ENCODE measurements around the gene VAV3.

VAV3 gene

DNA sequence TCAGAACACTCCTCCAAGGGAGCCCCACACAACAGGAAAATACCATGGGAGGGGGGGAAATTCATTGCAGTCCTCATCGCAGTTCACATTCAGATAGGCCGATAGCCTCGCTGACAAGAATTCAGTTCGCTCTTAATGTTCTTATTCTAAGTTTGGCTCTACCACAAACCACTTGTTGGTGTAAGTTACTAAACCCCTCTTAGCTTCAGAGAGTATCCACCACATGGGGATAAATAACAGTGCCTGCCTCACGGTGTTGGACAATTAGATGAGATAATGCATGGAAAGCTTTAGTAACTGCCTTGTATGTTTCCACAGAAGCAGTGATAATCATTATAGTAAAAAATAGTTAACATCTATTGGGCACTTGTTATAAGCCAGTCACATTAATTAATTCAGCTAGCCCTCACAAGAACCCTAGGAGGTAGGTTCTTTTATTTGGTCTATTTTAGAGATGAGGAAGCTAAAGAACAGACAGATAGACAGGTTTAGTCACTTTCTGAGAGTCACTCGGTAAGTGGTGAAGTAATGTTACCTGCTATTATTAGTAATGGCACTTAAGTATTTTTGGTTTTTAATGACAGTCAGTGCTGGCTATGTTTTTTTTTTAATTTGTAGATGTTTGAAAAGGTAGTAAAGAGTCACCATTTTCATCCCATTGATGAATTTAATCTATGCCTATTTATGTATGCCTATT lies 10.1 kb downstream of the VAV3 start:
- DNase-seq (ENCODE audit: extremely low read depth, low read depth): no peak

DNA sequence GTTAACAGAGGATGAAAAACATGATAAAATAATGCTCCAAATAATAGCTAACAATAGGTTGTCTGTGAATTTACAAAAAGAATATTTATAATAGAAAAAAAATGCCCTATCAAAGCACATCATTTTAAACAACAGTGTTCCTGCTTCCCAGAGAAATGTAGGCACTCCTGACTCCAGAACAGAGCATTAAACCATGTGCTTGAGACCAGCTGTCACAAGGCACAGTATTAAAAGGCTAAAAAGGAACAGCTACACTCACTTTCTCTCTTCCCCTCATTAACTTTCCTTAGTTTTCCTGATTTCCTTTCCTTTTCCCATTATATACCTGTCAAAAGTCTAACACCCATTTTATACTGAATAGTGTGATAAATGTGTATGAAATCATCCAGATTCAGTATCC lies 10.9 kb downstream of the VAV3 start:
- no peak for DNase-seq (ENCODE audit: extremely low read depth, low read depth)
- TF ChIP-seq, protein P1, sequence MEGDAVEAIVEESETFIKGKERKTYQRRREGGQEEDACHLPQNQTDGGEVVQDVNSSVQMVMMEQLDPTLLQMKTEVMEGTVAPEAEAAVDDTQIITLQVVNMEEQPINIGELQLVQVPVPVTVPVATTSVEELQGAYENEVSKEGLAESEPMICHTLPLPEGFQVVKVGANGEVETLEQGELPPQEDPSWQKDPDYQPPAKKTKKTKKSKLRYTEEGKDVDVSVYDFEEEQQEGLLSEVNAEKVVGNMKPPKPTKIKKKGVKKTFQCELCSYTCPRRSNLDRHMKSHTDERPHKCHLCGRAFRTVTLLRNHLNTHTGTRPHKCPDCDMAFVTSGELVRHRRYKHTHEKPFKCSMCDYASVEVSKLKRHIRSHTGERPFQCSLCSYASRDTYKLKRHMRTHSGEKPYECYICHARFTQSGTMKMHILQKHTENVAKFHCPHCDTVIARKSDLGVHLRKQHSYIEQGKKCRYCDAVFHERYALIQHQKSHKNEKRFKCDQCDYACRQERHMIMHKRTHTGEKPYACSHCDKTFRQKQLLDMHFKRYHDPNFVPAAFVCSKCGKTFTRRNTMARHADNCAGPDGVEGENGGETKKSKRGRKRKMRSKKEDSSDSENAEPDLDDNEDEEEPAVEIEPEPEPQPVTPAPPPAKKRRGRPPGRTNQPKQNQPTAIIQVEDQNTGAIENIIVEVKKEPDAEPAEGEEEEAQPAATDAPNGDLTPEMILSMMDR (IDR thresholded peaks at IDR 0.05; ENCODE audit: low read depth, low read length): no peak

More for the DNA sequence above, 10.1 kb downstream of the VAV3 start:
- TF ChIP-seq, protein P1 (IDR thresholded peaks at IDR 0.05; ENCODE audit: low read depth, low read length): no peak

DNA sequence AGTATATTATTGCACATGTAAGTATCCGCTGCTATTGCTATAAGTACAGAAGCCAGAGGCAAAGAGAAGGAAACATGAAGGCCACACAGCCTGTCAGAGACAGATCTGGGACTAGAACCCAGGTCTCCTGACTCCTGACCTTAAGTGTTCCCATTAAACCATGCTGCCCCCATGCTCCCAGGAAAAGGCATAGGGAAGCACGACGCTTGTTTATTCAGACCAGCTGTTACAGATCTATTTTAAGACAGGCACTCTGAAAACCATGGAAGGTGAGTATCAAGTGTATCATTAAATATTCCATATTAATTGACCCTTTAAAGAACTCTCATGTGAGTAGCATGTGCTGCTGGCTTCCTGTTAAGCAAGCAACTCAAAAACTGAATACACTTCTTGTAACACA lies 11.4 kb downstream of the VAV3 start:
- TF ChIP-seq, protein P1 (IDR thresholded peaks at IDR 0.05; ENCODE audit: low read depth, low read length): no peak
- DNase-seq (ENCODE audit: extremely low read depth, low read depth): no peak

DNA sequence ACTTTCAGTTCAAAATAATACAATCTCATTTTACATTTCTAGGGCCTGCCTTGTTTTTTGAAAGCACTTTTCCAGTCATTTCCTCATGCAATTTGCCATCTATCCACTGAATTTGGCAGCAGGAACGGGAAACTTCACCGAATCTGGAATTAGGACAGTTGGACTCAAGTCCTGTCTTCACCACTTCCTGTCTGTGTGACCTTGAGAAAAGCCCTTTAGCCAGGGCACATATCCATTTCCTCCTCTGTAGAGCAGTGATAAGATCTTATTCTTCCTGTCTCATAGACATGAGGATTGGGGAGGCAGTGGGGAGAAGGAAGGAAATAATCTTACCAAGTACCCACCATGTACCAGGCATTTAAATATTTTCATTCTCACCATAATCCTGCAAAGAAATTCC lies 12.0 kb downstream of the VAV3 start:
- TF ChIP-seq, protein P1 (IDR thresholded peaks at IDR 0.05; ENCODE audit: low read depth, low read length): no peak
- DNase-seq (ENCODE audit: extremely low read depth, low read depth): no peak

DNA sequence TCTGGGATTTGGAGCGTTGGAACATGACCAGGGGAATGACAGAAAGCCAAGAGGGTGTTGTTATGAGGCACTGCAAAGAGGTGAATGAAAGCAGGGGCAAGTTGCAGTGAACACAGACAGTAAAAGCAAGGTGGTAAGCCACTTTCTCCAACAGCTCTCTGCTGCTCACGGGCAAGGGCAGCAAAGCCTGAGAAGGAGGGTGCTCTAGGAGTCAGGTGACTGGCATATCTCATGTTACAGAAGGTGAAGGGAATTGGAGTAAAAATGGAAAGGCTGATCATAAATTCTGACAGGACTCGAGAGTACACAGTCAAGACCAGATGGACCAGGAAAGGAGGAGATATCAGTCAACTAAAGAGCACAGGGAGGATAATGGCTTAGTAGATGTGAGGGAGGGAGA lies 14.5 kb downstream of the VAV3 start:
- TF ChIP-seq, protein P1 (IDR thresholded peaks at IDR 0.05; ENCODE audit: low read depth, low read length): no peak
- no peak for DNase-seq (ENCODE audit: extremely low read depth, low read depth)

DNA sequence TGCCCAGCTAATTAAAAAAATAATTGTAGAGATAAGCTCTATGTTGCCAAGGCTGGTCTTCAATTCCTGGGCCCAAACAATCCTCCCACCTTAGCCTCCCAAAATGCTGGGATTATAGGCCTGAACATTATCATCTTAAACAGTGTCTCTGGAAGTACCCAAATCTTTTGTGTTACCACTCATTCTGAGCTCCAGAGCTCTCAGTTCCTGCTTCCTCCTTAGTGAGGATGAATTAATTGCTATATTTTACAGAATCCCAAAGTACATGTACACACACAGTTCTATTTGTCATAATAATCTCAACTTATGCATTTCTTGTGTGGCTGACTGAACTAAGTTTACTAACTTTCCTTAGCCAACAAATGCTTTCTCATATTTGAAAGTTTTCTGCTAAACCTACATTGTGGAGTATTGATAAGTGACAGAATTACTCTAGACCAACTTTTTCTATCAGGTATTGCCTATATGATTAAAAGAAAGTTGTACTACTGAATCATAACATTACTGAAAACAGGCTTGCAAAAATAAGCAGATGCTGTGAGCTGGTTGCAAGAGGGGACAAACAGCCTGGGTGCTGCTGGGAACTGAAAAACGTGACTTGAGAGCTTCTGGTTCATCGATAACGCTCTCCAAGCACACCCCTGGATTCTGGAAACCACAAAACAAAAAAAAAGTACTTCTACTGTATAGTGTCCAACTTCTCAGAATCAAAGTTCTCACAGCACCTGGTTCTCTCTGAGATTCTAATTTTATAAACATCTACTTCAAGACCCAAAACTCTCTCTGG lies 15.3 kb downstream of the VAV3 start:
- TF ChIP-seq, protein P1 (IDR thresholded peaks at IDR 0.05; ENCODE audit: low read depth, low read length): no peak
- DNase-seq (ENCODE audit: extremely low read depth, low read depth): no peak

DNA sequence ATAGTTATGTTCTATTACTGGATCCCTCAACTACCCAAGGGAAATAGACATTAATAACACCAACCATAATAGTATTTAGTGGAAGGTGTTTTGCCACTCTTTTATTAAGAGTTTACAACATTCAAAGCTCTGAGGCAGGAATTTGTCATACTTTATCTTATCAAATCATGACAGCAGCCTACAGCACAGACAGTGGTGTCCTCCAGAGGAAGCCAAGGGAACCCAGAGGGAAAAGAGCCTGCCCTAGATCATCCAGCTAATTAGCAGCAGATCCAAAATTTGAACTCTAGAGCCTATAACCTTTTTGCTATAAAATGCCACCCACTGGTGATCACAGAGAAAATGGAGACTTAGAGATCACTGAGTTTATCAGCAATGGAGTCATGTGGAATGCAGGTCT lies 18.2 kb downstream of the VAV3 start:
- DNase-seq (ENCODE audit: extremely low read depth, low read depth): no peak
- TF ChIP-seq, protein P1 (IDR thresholded peaks at IDR 0.05; ENCODE audit: low read depth, low read length): no peak
